K562 (cell line): ENCODE results near the gene ZSCAN12. TPM values are rescaled to one million over a fixed set of nuclear protein-coding genes. Genes with fewer than 3 reads are reported as not detected.

Source experiments
- ATAC-seq: fragments of 200-7000 bp; cut with Tn5 transposase; 3 replicates; pipeline ENCODE4 v1.9.1; 2020; ENCODE audit warnings: moderate library complexity
- BruUV-seq: library from RNA; stranded (reverse); fragments of 400-500 nt; replicated peaks from 2 replicates; lab custom pipeline; 2021; lab: Mats Ljungman, UMichigan
- CTCF ChIA-PET: fragments of 300-600 bp; formaldehyde crosslinking; extraction: SDS; loops from one replicate; lab custom pipeline; 2021; ENCODE audit warnings: low intra/inter-chr PET ratio; lab: Yijun Ruan, JAX
- POLR2A ChIA-PET: fragments of 300-600, 350-650 bp; sonication (Branson Sonifier 250); formaldehyde crosslinking; extraction: SDS; loops from one replicate; lab custom pipeline; 2021; ENCODE audit warnings: antibody characterized with exemption, inconsistent platforms; lab: Yijun Ruan, JAX
- DNase-seq, 4 experiments: peaks; one replicate each; pipeline versions ENCODE4 v3.0.0 to v3.0.0-alpha.2; 2011 to 2018; ENCODE audit warnings: low spot score in 3 of 4, mixed read lengths in 3 of 4; ENCODE audit errors: extremely low read depth in 1 of 4
- FAIRE-seq: peaks from 2 replicates; lab custom pipeline; 2011; peaks lifted over from hg19 to GRCh38; lab: Jason Lieb, UNC
- H2AFZ ChIP-seq: 2 replicates; pipeline ENCODE4 v1.6.0; 2011; ENCODE audit warnings: low read depth, low read length, control low read depth, inconsistent platforms
- H3K27ac ChIP-seq: fragments of 200-600 bp; 3 replicates; pipeline ENCODE4 v1.8.0; 2011; ENCODE audit warnings: low read depth, mild to moderate bottlenecking, control low read depth, inconsistent platforms, low read length, moderate library complexity, mixed read lengths; ENCODE audit errors: extremely low read depth
- H3K27me3 ChIP-seq, 2 experiments: fragments of 300-600 bp in 1 of 2; 2 replicates in 1 of 2; 3 replicates in 1 of 2; pipeline versions ENCODE4 v1.6.0 to v1.8.0; 2011; ENCODE audit warnings: inconsistent platforms in 2 of 2, low read length in 2 of 2, mild to moderate bottlenecking in 1 of 2, mixed read lengths in 1 of 2, moderate library complexity in 1 of 2; ENCODE audit not compliant: control insufficient read depth in 2 of 2, insufficient read depth in 2 of 2
- H3K36me3 ChIP-seq: fragments of 300-600 bp; 3 replicates; pipeline ENCODE4 v1.8.0; 2011; ENCODE audit warnings: mild to moderate bottlenecking, low read length, inconsistent platforms; ENCODE audit not compliant: control insufficient read depth, insufficient read depth
- H3K4me1 ChIP-seq, 2 experiments: fragments of 200-600 bp in 1 of 2; replicated peaks in 1 of 2; 2 replicates in 1 of 2; 3 replicates in 1 of 2; pipeline versions ENCODE4 v1.5.1 to v1.8.0; 2011; ENCODE audit warnings: inconsistent platforms in 2 of 2, low read length in 2 of 2, mild to moderate bottlenecking in 1 of 2, mixed read lengths in 1 of 2, moderate library complexity in 1 of 2; ENCODE audit not compliant: control insufficient read depth in 2 of 2, insufficient read depth in 2 of 2
- H3K4me2 ChIP-seq: 2 replicates; pipeline ENCODE4 v1.6.1; 2011; ENCODE audit warnings: low read length, control low read depth, inconsistent platforms, mixed read lengths; ENCODE audit not compliant: insufficient read depth
- H3K4me3 ChIP-seq: fragments of 200-600 bp; sonication (generic), shearing (Covaris generic); 2 replicates; pipeline ENCODE4 v1.5.1; 2016; ENCODE audit warnings: control low read depth, inconsistent platforms
- H3K79me2 ChIP-seq: fragments of 200-600 bp; 3 replicates; pipeline ENCODE4 v1.8.0; 2011; ENCODE audit warnings: low read length, inconsistent platforms; ENCODE audit not compliant: control insufficient read depth, insufficient read depth
- H3K9ac ChIP-seq, 2 experiments: 2 replicates each; pipeline versions ENCODE4 v1.6.0 to v1.6.1; 2011; ENCODE audit warnings: low read depth in 2 of 2, low read length in 2 of 2, control low read depth in 1 of 2, inconsistent platforms in 1 of 2, mild to moderate bottlenecking in 1 of 2, mixed read lengths in 1 of 2; ENCODE audit not compliant: insufficient read depth in 1 of 2
- H3K9me1 ChIP-seq: one replicate; pipeline ENCODE4 v1.6.0; 2011; ENCODE audit warnings: inconsistent platforms, mild to moderate bottlenecking, low read length, moderate library complexity; ENCODE audit not compliant: control insufficient read depth, insufficient read depth
- H3K9me3 ChIP-seq: replicated peaks from 2 replicates; pipeline ENCODE4 v1.5.1; 2011; ENCODE audit warnings: low read depth, low read length, inconsistent platforms; ENCODE audit not compliant: control insufficient read depth, insufficient read depth
- H4K20me1 ChIP-seq: replicated peaks from 2 replicates; pipeline ENCODE4 v1.6.1; 2011; ENCODE audit warnings: low read length, inconsistent platforms, mixed read lengths; ENCODE audit not compliant: control insufficient read depth, insufficient read depth
- GATAD2B ChIP-seq: fragments of 450-650 bp; IDR thresholded peaks from 2 replicates; pipeline ENCODE4 v1.6.1; 2017; ENCODE audit warnings: mild to moderate bottlenecking, borderline replicate concordance
- KDM1A ChIP-seq, 2 experiments: fragments of 450-650 bp; IDR thresholded peaks; 2 replicates each; pipeline ENCODE4 v1.6.1; 2016; ENCODE audit warnings: mild to moderate bottlenecking in 2 of 2
- MEIS2 ChIP-seq: fragments of 450-650 bp; IDR thresholded peaks from 2 replicates; pipeline ENCODE4 v1.6.1; 2014; ENCODE audit warnings: mild to moderate bottlenecking; ENCODE audit not compliant: partially characterized antibody
- PHB ChIP-seq: fragments of 250-450 bp; sonication (Bioruptor Pico); IDR thresholded peaks from 2 replicates; pipeline ENCODE4 v1.5.0; 2021
- RCOR1 ChIP-seq, 2 experiments: IDR thresholded peaks; 2 replicates each; pipeline ENCODE4 v1.6.1; 2012; ENCODE audit warnings: low read depth in 2 of 2, low read length in 2 of 2, borderline replicate concordance in 1 of 2, improper control_type of control experiment in 1 of 2
- REST ChIP-seq, 2 experiments: fragments of 450-650 bp; formaldehyde crosslinking in 1 of 2; IDR thresholded peaks; 2 replicates each; pipeline versions ENCODE4 v1.4.0 to v1.6.1; 2014 to 2020; ENCODE audit warnings: mild to moderate bottlenecking in 2 of 2, borderline replicate concordance in 1 of 2, low read depth in 1 of 2
- TCF3 ChIP-seq: sonication (generic); formaldehyde crosslinking; IDR thresholded peaks from 2 replicates; pipeline ENCODE4 v1.4.0; 2020; ENCODE audit warnings: mild to moderate bottlenecking, missing genetic modification reagents
- TEAD4 ChIP-seq, 2 experiments: sonication (generic) in 1 of 2; formaldehyde crosslinking in 1 of 2; IDR thresholded peaks; 2 replicates each; pipeline versions ENCODE4 v1.6.1 to v1.8.0; 2012 to 2022; ENCODE audit warnings: borderline replicate concordance in 1 of 2, inconsistent platforms in 1 of 2, low read length in 1 of 2, mild to moderate bottlenecking in 1 of 2, missing genetic modification reagents in 1 of 2
- WGBS: fragments of 100-300 bp; shearing (Covaris generic); methylation state at CpG from one replicate; pipeline ENCODE4 v1.1.6; 2016; ENCODE audit warnings: low coverage, mixed read lengths; ENCODE audit not compliant: insufficient coverage; ENCODE audit errors: missing lambda C conversion rate; 5-methylcytosine and 5-hydroxymethylcytosine counted together
- in situ Hi-C: fragments of 300-500 bp; cut with MboI; formaldehyde crosslinking; loops from 4 replicates; pipeline ENCODE4 v1.15.0; 2018; ENCODE audit warnings: inconsistent platforms, mixed read lengths
- intact Hi-C: fragments of 100-400 bp; cut with micrococcal nuclease; formaldehyde crosslinking; loops from 2 replicates; pipeline ENCODE4 v1.14.2; 2022
- polyA plus RNA-seq, 8 experiments: library from polyadenylated mRNA; depleted of rRNA in 4 of 8; stranded (reverse) in 5 of 8; unstranded in 3 of 8; fragments of >200 nt; fragmentation: Nextera tagmentation in 2 of 8; fragmentation: Illumina TruSeq in 1 of 8; extraction: Ambion mirVana in 2 of 8; extraction: Trizol in 1 of 8; gene quantifications; 2 replicates each; pipeline versions ENCODE4 v1.2.1 to v1.2.3, GENCODE V29; 2011 to 2014; ENCODE audit warnings: inconsistent platforms in 1 of 8, missing spikeins in 1 of 8
- total RNA-seq, 7 experiments: library from RNA; depleted of rRNA in 6 of 7; stranded (reverse); fragments of >200 nt in 6 of 7; fragmentation: Illumina TruSeq in 2 of 7; extraction: Trizol in 2 of 7; gene quantifications; 2 replicates each; pipeline versions ENCODE4 v1.2.1 to v1.2.3, GENCODE V29; 2011 to 2021; ENCODE audit warnings: low replicate concordance in 1 of 7
- TF ChIP-seq, protein P1 (sequence below): fragments of 150-350 bp; IDR thresholded peaks from 2 replicates; pipeline ENCODE4 v1.6.1; 2014; ENCODE audit warnings: low read depth, mild to moderate bottlenecking, low read length, borderline replicate concordance

ZSCAN12 gene
- total and polyA plus RNA-seq, 9 of the 15 experiments (the other 6 are each of a cell fraction or from before 2014, with no cell fraction given): 2.5 to 19.6 (median 12.5) TPM

DNA sequence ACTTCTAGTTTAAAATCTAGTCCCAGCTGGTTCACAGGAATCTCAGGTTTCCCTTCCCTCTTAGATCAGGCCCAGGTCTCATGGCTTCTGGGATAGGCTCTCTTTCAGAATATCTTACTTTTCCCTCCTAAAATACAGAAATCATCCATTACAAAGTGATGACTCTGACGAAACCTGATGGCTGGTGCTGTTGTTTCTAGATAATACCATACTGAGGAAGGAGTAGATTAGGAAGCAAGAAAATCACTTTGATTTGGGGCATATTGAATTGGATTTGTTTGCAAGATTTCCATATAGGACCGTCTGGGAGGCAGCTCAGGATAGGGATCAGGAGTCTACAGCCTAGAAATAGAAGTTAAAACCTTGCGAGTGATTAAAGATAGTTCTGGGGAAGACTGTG lies 46.2 kb downstream of the ZSCAN12 start:
- ChIA-PET POLR2A (interaction anchor here (0.5 to 5.3 kb wide), 6 partner anchors 10 to 457 kb away, joined by 3 to 80 read pairs (median 3); partner anchors contain the start of gene ZSCAN31), CTCF (no interaction called here)
- peak overlapping the region; percentile 10; the same call in 1 of the 2 replicates for H3K4me3 ChIP-seq
- no peaks in the 10 kb centered on the region; a peak in 1 of 5 replicates for H3K27me3 ChIP-seq
- no peaks in the 10 kb centered on the region; the same call in 1 of the 2 replicates for H3K9me3 ChIP-seq
- 20% methylated on average over 3 of the region's 3 CpGs for WGBS
- no peak for ATAC-seq
- no peaks in the 10 kb centered on the region for H4K20me1 ChIP-seq
- peak overlapping the region; percentile 8 to 57; a peak in 3 of 4 replicates for H3K9ac ChIP-seq
- H3K79me2 ChIP-seq: peaks cover 81% of the 10 kb centered on the region
- peak overlapping the region; percentile 95 for H3K4me2 ChIP-seq
- H2AFZ ChIP-seq: no peak overlapping the region
- FAIRE-seq: no peak
- intact Hi-C loops: loop anchor here (5.0 to 10.0 kb wide), 2 partner anchors 86 to 519 kb away; partner anchors contain the start of gene ZSCAN26
- peak overlapping the region; percentile 76 for H3K27ac ChIP-seq
- peaks cover 11% of the 10 kb centered on the region for H3K36me3 ChIP-seq
- peak in 2 of 4 experiments; percentile 36 to 48 for DNase-seq
- no peaks in the 10 kb centered on the region for H3K9me1 ChIP-seq
- peaks cover 41 to 49% of the 10 kb centered on the region in 2 experiments for H3K4me1 ChIP-seq
- in situ Hi-C loops: no loop called here
- no TSS peak for BruUV-seq
- TF ChIP-seq MEIS2 (peak; percentile 15), GATAD2B (0 out of 2 replicates have a peak, but pooled peaks have one; percentile 35), REST (IDR thresholded peaks at IDR 0.05; ENCODE audit: borderline replicate concordance) (peak; percentile 16; the same call in 1 of the 2 replicates), REST (CRISPR knock-in tag; IDR thresholded peaks at IDR 0.05; ENCODE audit: low read depth) (no peak), TEAD4 (IDR thresholded peaks at IDR 0.05; ENCODE audit: low read length) (peak; percentile 66), TEAD4 (CRISPR knock-in tag; IDR thresholded peaks at IDR 0.05; ENCODE audit: borderline replicate concordance) (no peak), KDM1A (IDR thresholded peaks at IDR 0.05) (peak; percentile 88 to 90), RCOR1 (IDR thresholded peaks at IDR 0.05; ENCODE audit: borderline replicate concordance in 1 of 2, low read depth in 2 of 2, low read length in 2 of 2) (peak in 1 of 2 experiments; percentile 79; a peak in 2 of 4 replicates), PHB (CRISPR knock-in tag) (no peak), TCF3 (peak; percentile 66)
- TF ChIP-seq, protein P1, sequence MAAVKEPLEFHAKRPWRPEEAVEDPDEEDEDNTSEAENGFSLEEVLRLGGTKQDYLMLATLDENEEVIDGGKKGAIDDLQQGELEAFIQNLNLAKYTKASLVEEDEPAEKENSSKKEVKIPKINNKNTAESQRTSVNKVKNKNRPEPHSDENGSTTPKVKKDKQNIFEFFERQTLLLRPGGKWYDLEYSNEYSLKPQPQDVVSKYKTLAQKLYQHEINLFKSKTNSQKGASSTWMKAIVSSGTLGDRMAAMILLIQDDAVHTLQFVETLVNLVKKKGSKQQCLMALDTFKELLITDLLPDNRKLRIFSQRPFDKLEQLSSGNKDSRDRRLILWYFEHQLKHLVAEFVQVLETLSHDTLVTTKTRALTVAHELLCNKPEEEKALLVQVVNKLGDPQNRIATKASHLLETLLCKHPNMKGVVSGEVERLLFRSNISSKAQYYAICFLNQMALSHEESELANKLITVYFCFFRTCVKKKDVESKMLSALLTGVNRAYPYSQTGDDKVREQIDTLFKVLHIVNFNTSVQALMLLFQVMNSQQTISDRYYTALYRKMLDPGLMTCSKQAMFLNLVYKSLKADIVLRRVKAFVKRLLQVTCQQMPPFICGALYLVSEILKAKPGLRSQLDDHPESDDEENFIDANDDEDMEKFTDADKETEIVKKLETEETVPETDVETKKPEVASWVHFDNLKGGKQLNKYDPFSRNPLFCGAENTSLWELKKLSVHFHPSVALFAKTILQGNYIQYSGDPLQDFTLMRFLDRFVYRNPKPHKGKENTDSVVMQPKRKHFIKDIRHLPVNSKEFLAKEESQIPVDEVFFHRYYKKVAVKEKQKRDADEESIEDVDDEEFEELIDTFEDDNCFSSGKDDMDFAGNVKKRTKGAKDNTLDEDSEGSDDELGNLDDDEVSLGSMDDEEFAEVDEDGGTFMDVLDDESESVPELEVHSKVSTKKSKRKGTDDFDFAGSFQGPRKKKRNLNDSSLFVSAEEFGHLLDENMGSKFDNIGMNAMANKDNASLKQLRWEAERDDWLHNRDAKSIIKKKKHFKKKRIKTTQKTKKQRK: no peak
